Nephron progenitor cell (in vitro differentiated cells): ENCODE measurements around the gene POU5F2.

ENCODE experiments used
- DNase-seq: peaks from one replicate; pipeline ENCODE4 v3.0.0; 2021
- H3K27ac Mint-ChIP-seq: 2 replicates; pipeline ENCODE4 v1.8.0; 2021; ENCODE audit warnings: mild to moderate bottlenecking, moderate library complexity, mixed read lengths
- H3K27me3 Mint-ChIP-seq: 2 replicates; pipeline ENCODE4 v1.8.0; 2021; ENCODE audit warnings: mild to moderate bottlenecking, low read depth, mixed read lengths; ENCODE audit not compliant: poor library complexity
- H3K36me3 Mint-ChIP-seq: 2 replicates; pipeline ENCODE4 v1.8.0; 2021; ENCODE audit warnings: low read depth, mixed read lengths
- H3K4me1 Mint-ChIP-seq: 2 replicates; pipeline ENCODE4 v1.8.0; 2021; ENCODE audit warnings: mixed read lengths
- H3K4me3 Mint-ChIP-seq: 2 replicates; pipeline ENCODE4 v1.8.0; 2021; ENCODE audit warnings: mild to moderate bottlenecking, moderate library complexity, mixed read lengths
- H3K9me3 Mint-ChIP-seq: 2 replicates; pipeline ENCODE4 v1.8.0; 2021; ENCODE audit warnings: mild to moderate bottlenecking, moderate library complexity, mixed read lengths
- TF ChIP-seq, protein P1 (sequence below): fragments of 200-600 bp; sonication (generic); IDR thresholded peaks from 2 replicates; pipeline ENCODE4 v1.5.0; 2021; ENCODE audit warnings: antibody characterized with exemption

Gene POU5F2

DNA sequence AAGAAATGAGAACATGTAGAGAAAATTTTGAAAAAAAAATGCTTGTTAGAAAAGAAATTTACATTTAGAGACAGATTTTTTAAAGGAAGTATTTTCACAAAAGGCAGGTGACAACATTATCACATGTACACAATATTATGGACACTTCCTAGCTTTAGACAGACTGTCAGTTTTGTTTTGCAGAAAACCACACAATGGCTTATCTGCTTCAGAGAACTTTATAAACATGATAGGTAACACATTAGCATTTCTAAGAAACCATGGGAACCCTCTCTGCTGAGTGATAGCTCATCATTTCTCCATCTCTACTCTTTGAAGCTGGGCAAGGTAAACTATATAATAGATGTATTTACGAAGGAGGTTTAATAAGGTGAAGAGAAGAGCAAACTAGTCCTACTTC is 25.6 kb downstream of the POU5F2 start:
- no peaks in the 10 kb centered on the region for H3K27me3 Mint-ChIP-seq
- H3K4me1 Mint-ChIP-seq: peaks cover 60% of the 10 kb centered on the region
- H3K36me3 Mint-ChIP-seq: peaks cover 15% of the 10 kb centered on the region
- no peak overlapping the region for H3K27ac Mint-ChIP-seq
- DNase-seq: no peak
- peaks cover 17% of the 10 kb centered on the region for H3K9me3 Mint-ChIP-seq
- TF ChIP-seq, protein P1, sequence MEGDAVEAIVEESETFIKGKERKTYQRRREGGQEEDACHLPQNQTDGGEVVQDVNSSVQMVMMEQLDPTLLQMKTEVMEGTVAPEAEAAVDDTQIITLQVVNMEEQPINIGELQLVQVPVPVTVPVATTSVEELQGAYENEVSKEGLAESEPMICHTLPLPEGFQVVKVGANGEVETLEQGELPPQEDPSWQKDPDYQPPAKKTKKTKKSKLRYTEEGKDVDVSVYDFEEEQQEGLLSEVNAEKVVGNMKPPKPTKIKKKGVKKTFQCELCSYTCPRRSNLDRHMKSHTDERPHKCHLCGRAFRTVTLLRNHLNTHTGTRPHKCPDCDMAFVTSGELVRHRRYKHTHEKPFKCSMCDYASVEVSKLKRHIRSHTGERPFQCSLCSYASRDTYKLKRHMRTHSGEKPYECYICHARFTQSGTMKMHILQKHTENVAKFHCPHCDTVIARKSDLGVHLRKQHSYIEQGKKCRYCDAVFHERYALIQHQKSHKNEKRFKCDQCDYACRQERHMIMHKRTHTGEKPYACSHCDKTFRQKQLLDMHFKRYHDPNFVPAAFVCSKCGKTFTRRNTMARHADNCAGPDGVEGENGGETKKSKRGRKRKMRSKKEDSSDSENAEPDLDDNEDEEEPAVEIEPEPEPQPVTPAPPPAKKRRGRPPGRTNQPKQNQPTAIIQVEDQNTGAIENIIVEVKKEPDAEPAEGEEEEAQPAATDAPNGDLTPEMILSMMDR: no peak
- peak overlapping the region; percentile 1 for H3K4me3 Mint-ChIP-seq

DNA sequence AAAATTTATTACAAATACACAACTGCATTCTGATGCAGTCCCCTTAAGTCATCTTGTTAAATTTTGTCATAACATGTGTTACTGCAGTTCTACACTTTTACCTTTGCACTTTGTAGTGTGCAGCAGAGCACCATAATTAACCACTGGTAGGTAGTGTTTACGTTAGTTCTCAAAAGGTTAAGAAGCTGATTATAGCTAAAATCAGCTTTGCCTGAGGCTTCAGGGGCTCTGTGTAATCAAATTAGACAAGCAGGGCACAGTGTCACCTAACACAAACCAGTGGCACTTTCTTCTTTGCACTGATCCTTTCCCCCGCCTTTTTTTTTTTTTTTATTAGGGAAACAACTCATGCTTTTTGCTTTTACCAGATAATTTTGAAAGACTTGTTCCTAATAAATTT is 26.1 kb downstream of the POU5F2 start:
- Mint-ChIP-seq H3K4me3 (no peak overlapping the region), H3K27ac (no peak overlapping the region), H3K4me1 (peaks cover 56% of the 10 kb centered on the region), H3K9me3 (peaks cover 17% of the 10 kb centered on the region), H3K27me3 (no peaks in the 10 kb centered on the region), H3K36me3 (peaks cover 15% of the 10 kb centered on the region)
- TF ChIP-seq, protein P1: no peak
- DNase-seq: no peak

DNA sequence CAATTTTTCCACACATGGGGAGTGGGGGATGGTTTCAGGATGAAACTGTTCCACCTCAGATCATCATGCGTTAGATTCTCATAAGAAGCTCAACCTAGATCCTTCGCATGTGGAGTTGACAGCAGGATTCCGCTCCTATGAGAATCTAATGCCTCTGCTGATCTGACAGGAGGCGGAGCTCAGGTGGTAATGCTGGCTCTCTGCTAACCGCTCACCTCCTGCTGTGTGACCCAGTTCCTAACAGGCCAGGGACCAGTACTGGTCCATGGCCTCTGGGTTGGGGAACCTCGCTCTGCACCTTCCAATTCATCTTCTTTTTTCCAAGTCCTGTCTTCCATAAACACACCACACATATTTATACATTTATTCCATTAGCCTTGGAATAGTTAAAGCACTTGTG is 33.0 kb downstream of the POU5F2 start:
- H3K36me3 Mint-ChIP-seq: peaks cover 15% of the 10 kb centered on the region
- H3K4me1 Mint-ChIP-seq: peaks cover 28% of the 10 kb centered on the region
- no peak for DNase-seq
- H3K27me3 Mint-ChIP-seq: no peaks in the 10 kb centered on the region
- TF ChIP-seq, protein P1: no peak
- H3K27ac Mint-ChIP-seq: no peak overlapping the region
- H3K9me3 Mint-ChIP-seq: peaks cover 16% of the 10 kb centered on the region
- no peak overlapping the region for H3K4me3 Mint-ChIP-seq

DNA sequence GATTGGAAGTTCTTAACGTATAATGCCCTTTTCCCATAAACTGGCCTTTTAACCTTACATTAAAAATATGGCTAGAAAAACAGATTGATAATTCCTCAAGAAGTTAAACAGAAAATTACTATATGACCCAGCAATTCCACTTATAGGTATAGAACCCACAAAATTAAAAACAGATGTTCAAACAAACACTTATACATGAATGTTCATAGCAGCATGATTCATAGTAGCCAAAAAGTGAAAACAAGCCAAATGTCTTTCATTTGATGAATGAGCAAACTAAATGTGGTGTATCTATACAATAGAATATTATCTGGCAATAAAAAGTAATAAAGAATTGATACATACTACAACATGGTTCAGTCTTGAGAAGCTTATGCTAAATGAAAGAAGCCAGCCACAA is 35.5 kb downstream of the POU5F2 start:
- Mint-ChIP-seq H3K36me3 (no peaks in the 10 kb centered on the region), H3K27me3 (no peaks in the 10 kb centered on the region), H3K27ac (no peak overlapping the region), H3K4me3 (no peak overlapping the region), H3K9me3 (no peaks in the 10 kb centered on the region), H3K4me1 (peaks cover 26% of the 10 kb centered on the region)
- TF ChIP-seq, protein P1: no peak
- no peak for DNase-seq

DNA sequence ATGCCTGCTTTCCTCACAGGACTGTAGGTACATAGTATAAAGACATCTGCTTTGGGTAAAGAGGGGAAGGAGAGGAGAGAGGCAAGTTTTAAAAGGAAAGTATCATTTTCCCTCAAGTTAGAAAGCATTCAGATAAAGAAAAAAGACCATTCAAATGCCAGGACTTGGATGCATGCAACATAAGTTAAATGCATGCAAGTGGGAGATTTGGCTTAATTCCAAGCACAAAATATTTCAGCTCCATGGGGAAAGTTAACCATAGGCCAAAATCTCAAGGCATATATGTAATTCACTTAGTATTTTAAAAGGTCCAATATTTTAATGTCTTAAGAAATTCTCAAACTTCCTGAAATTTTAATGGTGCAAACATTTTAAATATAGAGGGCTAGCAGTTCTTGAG is 36.4 kb downstream of the POU5F2 start:
- H3K4me1 Mint-ChIP-seq: peaks cover 26% of the 10 kb centered on the region
- no peak for DNase-seq
- no peaks in the 10 kb centered on the region for H3K36me3 Mint-ChIP-seq
- H3K9me3 Mint-ChIP-seq: no peaks in the 10 kb centered on the region
- no peaks in the 10 kb centered on the region for H3K27me3 Mint-ChIP-seq
- TF ChIP-seq, protein P1: no peak
- no peak overlapping the region for H3K27ac Mint-ChIP-seq
- no peak overlapping the region for H3K4me3 Mint-ChIP-seq

DNA sequence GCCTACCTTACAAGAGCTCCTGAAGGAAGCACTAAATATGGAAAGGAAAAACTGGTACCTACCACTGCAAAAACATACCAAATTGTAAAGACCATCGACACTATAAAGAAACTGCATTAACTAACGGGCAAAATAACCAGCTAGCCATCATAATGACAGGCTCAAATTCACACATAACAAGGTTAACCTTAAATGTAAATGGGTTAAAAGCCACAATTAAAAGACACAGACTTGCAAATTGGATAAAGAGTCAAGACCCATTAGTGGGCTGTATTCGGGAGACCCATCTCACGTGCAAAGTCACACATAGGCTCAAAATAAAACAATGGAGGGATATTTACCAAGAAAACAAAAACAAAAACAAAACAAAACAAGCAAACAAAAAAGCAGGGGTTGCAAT is 49.4 kb downstream of the POU5F2 start:
- H3K27me3 Mint-ChIP-seq: peaks cover 4% of the 10 kb centered on the region
- TF ChIP-seq, protein P1: no peak
- H3K9me3 Mint-ChIP-seq: peaks cover 84% of the 10 kb centered on the region
- no peak overlapping the region for H3K4me3 Mint-ChIP-seq
- H3K36me3 Mint-ChIP-seq: peaks cover 67% of the 10 kb centered on the region
- no peaks in the 10 kb centered on the region for H3K4me1 Mint-ChIP-seq
- DNase-seq: no peak
- H3K27ac Mint-ChIP-seq: no peak overlapping the region
